C4-2B (cell line): Measurements from ENCODE around the gene ZNF14.
"Not testable (repeated sequence)": the region's sequence is repeated elsewhere in the genome, so short reads cannot be mapped to it uniquely, and the experiment has no call there.

Source experiments
- CTCF ChIP-seq: fragments of 450-650 bp; conservative IDR thresholded peaks from 2 replicates; pipeline ENCODE4 v1.5.1; 2017; ENCODE audit warnings: mild to moderate bottlenecking
- ZFX ChIP-seq: fragments of 450-650 bp; IDR thresholded peaks from 2 replicates; pipeline ENCODE4 v1.6.1; 2017

- not testable (repeated sequence) for TF ChIP-seq CTCF, ZFX
These were observed 67.4 kb downstream of the ZNF14 start for GRCh38 chr19:19665420-19665948.
